Measurements from ENCODE around the gene DNAJB6.

GRCh38 chr7:157335991-157336382 is 817 bp upstream of the DNAJB6 start:
- TF ChIP-seq CTCF (IDR thresholded peaks at IDR 0.05) (no peak), ZFX (IDR thresholded peaks at IDR 0.05; ENCODE audit: borderline replicate concordance) (no peak)

All from 22Rv1 (cell line).